ENCODE measurements around the gene CPSF4L.

CPSF4L gene

GRCh38 chr17:73288534-73289302 is 27.0 kb upstream of the CPSF4L start:
- no peak for DNase-seq

GRCh38 chr17:73286863-73287296 is 25.2 kb upstream of the CPSF4L start:
- no peak for DNase-seq

- DNase-seq: no peak
Measured at GRCh38 chr17:73285916-73286862, 24.5 kb upstream of the CPSF4L start.

GRCh38 chr17:73285603-73285908 is 23.9 kb upstream of the CPSF4L start:
- no peak for DNase-seq

GRCh38 chr17:73284906-73285602 is 23.4 kb upstream of the CPSF4L start:
- DNase-seq: no peak

GRCh38 chr17:73284354-73284753 is 22.7 kb upstream of the CPSF4L start:
- no peak for DNase-seq

GRCh38 chr17:73283841-73284282 is 22.2 kb upstream of the CPSF4L start:
- no peak for DNase-seq

GRCh38 chr17:73283250-73283649 is 21.6 kb upstream of the CPSF4L start:
- DNase-seq: no peak

GRCh38 chr17:73282629-73283028 is 20.9 kb upstream of the CPSF4L start:
- DNase-seq: no peak

GRCh38 chr17:73281928-73282327 is 20.2 kb upstream of the CPSF4L start:
- no peak for DNase-seq

- no peak for DNase-seq
Measured at GRCh38 chr17:73280191-73280590, 18.5 kb upstream of the CPSF4L start.

- DNase-seq: no peak
Measured at GRCh38 chr17:73279704-73280103, 18.0 kb upstream of the CPSF4L start.

GRCh38 chr17:73278465-73279453 is 17.1 kb upstream of the CPSF4L start:
- DNase-seq: no peak

GRCh38 chr17:73278049-73278464 is 16.4 kb upstream of the CPSF4L start:
- no peak for DNase-seq

GRCh38 chr17:73274490-73274889 is 12.8 kb upstream of the CPSF4L start:
- no peak for DNase-seq

GRCh38 chr17:73272906-73273218 is 11.2 kb upstream of the CPSF4L start:
- DNase-seq: no peak

GRCh38 chr17:73271072-73271471 is 9.4 kb upstream of the CPSF4L start:
- DNase-seq: peak; percentile 23

- DNase-seq: no peak
Measured at GRCh38 chr17:73269791-73270190, 8.1 kb upstream of the CPSF4L start.

- no peak for DNase-seq
Measured at GRCh38 chr17:73269329-73269615, 7.6 kb upstream of the CPSF4L start.

GRCh38 chr17:73268582-73269328 is 7.1 kb upstream of the CPSF4L start:
- DNase-seq: no peak

- no peak for DNase-seq
Measured at GRCh38 chr17:73267648-73268537, 6.2 kb upstream of the CPSF4L start.

Data from suppressor macrophage treated with lipopolysaccharide for 4 hours (primary cell).